Kasumi-1 (cell line): ENCODE data around the gene NOCT.
"Not testable (repeated sequence)": the region's sequence is repeated elsewhere in the genome, so short reads cannot be mapped to it uniquely, and the experiment has no call there.

ENCODE experiments used
- DNase-seq, 2 experiments: peaks; one replicate each; lab custom pipeline; 2025; lab: John Stamatoyannopoulos, UW

The NOCT gene

GRCh38 chr4:139050446-139050845 lies 34.9 kb downstream of the NOCT start:
- no peak for DNase-seq

GRCh38 chr4:139053909-139054308 lies 38.3 kb downstream of the NOCT start:
- no peak for DNase-seq

- DNase-seq = no peak
These were observed 39.4 kb downstream of the NOCT start for GRCh38 chr4:139054791-139055505.

- not testable (repeated sequence) for DNase-seq
These were observed 43.4 kb downstream of the NOCT start for GRCh38 chr4:139059026-139059425.

GRCh38 chr4:139060591-139060990 lies 45.0 kb downstream of the NOCT start:
- no peak for DNase-seq

- no peak for DNase-seq
These were observed 60.6 kb downstream of the NOCT start for GRCh38 chr4:139076016-139076744.

- no peak for DNase-seq
These were observed 62.2 kb downstream of the NOCT start for GRCh38 chr4:139077567-139078355.

GRCh38 chr4:139078926-139079325 lies 63.3 kb downstream of the NOCT start:
- no peak for DNase-seq

GRCh38 chr4:139082750-139083606 lies 67.4 kb downstream of the NOCT start:
- DNase-seq = peak; percentile 99

GRCh38 chr4:139083607-139083955 lies 68.0 kb downstream of the NOCT start:
- DNase-seq = peak; percentile 66 to 74

GRCh38 chr4:139083956-139084803 lies 68.6 kb downstream of the NOCT start:
- DNase-seq = peak; percentile 76 to 77

GRCh38 chr4:139084804-139085093 lies 69.2 kb downstream of the NOCT start:
- DNase-seq = peak; percentile 45 to 63

- peak; percentile 23 to 58 for DNase-seq
These were observed 69.6 kb downstream of the NOCT start for GRCh38 chr4:139085141-139085540.

- DNase-seq = no peak
These were observed 76.7 kb downstream of the NOCT start for GRCh38 chr4:139092271-139092670.
